SK-N-SH treated with all-trans-retinoic acid at 6 μM for 48 hours (cell line): ENCODE results near the gene NME3.

ENCODE experiments used
- ARNTL ChIP-seq: fragments of 450-650 bp; formaldehyde crosslinking; IDR thresholded peaks from 2 replicates; pipeline ENCODE4 v1.5.0; 2020; ENCODE audit warnings: low read depth, mild to moderate bottlenecking, moderate library complexity, borderline replicate concordance
- CREB5 ChIP-seq: fragments of 250-450 bp; sonication (Bioruptor Pico); IDR thresholded peaks from 2 replicates; pipeline ENCODE4 v1.5.1; 2020; ENCODE audit warnings: low read depth, mild to moderate bottlenecking, moderate library complexity
- CSDC2 ChIP-seq: fragments of 250-450 bp; sonication (Bioruptor Pico); IDR thresholded peaks from 2 replicates; pipeline ENCODE4 v1.5.0; 2020; ENCODE audit warnings: mild to moderate bottlenecking, moderate library complexity
- CSRNP3 ChIP-seq: fragments of 250-450 bp; sonication (Bioruptor Pico); IDR thresholded peaks from 2 replicates; pipeline ENCODE4 v1.5.1; 2021; ENCODE audit warnings: mild to moderate bottlenecking, moderate library complexity
- ISL1 ChIP-seq: fragments of 250-450 bp; sonication (Bioruptor Pico); IDR thresholded peaks from 2 replicates; pipeline ENCODE4 v2.1.2; 2022; ENCODE audit warnings: mild to moderate bottlenecking, moderate library complexity
- OSR1 ChIP-seq: fragments of 250-450 bp; sonication (Bioruptor Pico); IDR thresholded peaks from 2 replicates; pipeline ENCODE4 v1.8.0; 2022; ENCODE audit warnings: moderate library complexity, mild to moderate bottlenecking, inconsistent platforms
- PATZ1 ChIP-seq: fragments of 250-450 bp; sonication (Bioruptor Pico); IDR thresholded peaks from 2 replicates; pipeline ENCODE4 v1.8.0; 2020; ENCODE audit warnings: mild to moderate bottlenecking, moderate library complexity, borderline replicate concordance
- POU6F1 ChIP-seq: fragments of 250-450 bp; sonication (Bioruptor Pico); IDR thresholded peaks from 2 replicates; pipeline ENCODE4 v1.8.0; 2021; ENCODE audit warnings: low read depth, mild to moderate bottlenecking, moderate library complexity, borderline replicate concordance
- RARB ChIP-seq: fragments of 250-450 bp; sonication (Bioruptor Pico); IDR thresholded peaks from 2 replicates; pipeline ENCODE4 v1.8.0; 2021; ENCODE audit warnings: mild to moderate bottlenecking, moderate library complexity
- TCF4 ChIP-seq: fragments of 250-450 bp; sonication (Bioruptor Pico); IDR thresholded peaks from 2 replicates; pipeline ENCODE4 v1.8.0; 2021; ENCODE audit warnings: mild to moderate bottlenecking, moderate library complexity, borderline replicate concordance
- ZFP30 ChIP-seq: fragments of 450-650 bp; formaldehyde crosslinking; IDR thresholded peaks from 2 replicates; pipeline ENCODE4 v1.5.0; 2022; ENCODE audit warnings: mild to moderate bottlenecking, moderate library complexity
- ZNF8 ChIP-seq: fragments of 450-650 bp; formaldehyde crosslinking; IDR thresholded peaks from 2 replicates; pipeline ENCODE4 v1.5.0; 2020; ENCODE audit warnings: mild to moderate bottlenecking, moderate library complexity

- TF ChIP-seq ISL1 (CRISPR knock-in tag) (no peak), PATZ1 (CRISPR knock-in tag) (no peak), ZFP30 (no peak), RARB (CRISPR knock-in tag) (no peak), CSDC2 (CRISPR knock-in tag) (no peak), CSRNP3 (CRISPR knock-in tag) (no peak), OSR1 (no peak), POU6F1 (CRISPR knock-in tag) (no peak), CREB5 (CRISPR knock-in tag) (no peak), ZNF8 (no peak), ARNTL (CRISPR knock-in tag) (no peak), TCF4 (no peak)
Observed at GRCh38 chr16:1741553-1742165, 29.7 kb downstream of the NME3 start.
